22Rv1 (cell line): ENCODE results near the gene NETO2.

Source experiments
- H3K27ac ChIP-seq: fragments of 450-650 bp; 2 replicates; pipeline ENCODE4 v1.5.1; 2017
- CTCF ChIP-seq: fragments of 450-650 bp; IDR thresholded peaks from 2 replicates; pipeline ENCODE4 v1.5.1; 2017; ENCODE audit warnings: mild to moderate bottlenecking
- ZFX ChIP-seq: fragments of 450-650 bp; IDR thresholded peaks from 2 replicates; pipeline ENCODE4 v1.6.1; 2017; ENCODE audit warnings: antibody characterized with exemption, borderline replicate concordance

Gene NETO2

GRCh38 chr16:47046726-47047523, 96.8 kb downstream of the NETO2 start:
- no peak overlapping the region for H3K27ac ChIP-seq
- no peak for TF ChIP-seq ZFX
- TF ChIP-seq CTCF: no peak

- no peak overlapping the region for H3K27ac ChIP-seq
- TF ChIP-seq ZFX (no peak), CTCF (no peak)
These were observed 98.3 kb downstream of the NETO2 start for GRCh38 chr16:47045459-47045858.

- TF ChIP-seq CTCF (no peak), ZFX (no peak)
- H3K27ac ChIP-seq: no peak overlapping the region
These were observed 98.7 kb downstream of the NETO2 start for GRCh38 chr16:47045023-47045422.

- no peak for TF ChIP-seq ZFX
- TF ChIP-seq CTCF: no peak
- no peak overlapping the region for H3K27ac ChIP-seq
These were observed 99.6 kb downstream of the NETO2 start for GRCh38 chr16:47043970-47044684.

- TF ChIP-seq ZFX (no peak), CTCF (no peak)
- H3K27ac ChIP-seq: no peak overlapping the region
These were observed 100.5 kb downstream of the NETO2 start for GRCh38 chr16:47043200-47043599.

- TF ChIP-seq CTCF: peak; percentile 96
- no peak for TF ChIP-seq ZFX
- no peak overlapping the region for H3K27ac ChIP-seq
These were observed 105.8 kb downstream of the NETO2 start for GRCh38 chr16:47037746-47038458.

GRCh38 chr16:47037396-47037745, 106.4 kb downstream of the NETO2 start:
- no peak for TF ChIP-seq CTCF
- TF ChIP-seq ZFX: no peak
- no peak overlapping the region for H3K27ac ChIP-seq
